GM21576 (cell line): ENCODE data around the gene TMEM131L.
"Not testable (repeated sequence)": the region's sequence is repeated elsewhere in the genome, so short reads cannot be mapped to it uniquely, and the experiment has no call there.

Source experiments
- ATAC-seq: cut with Tn5 transposase; IDR thresholded peaks from one replicate; pipeline ENCODE4 v1.9.1; 2021; ENCODE audit warnings: mild to moderate bottlenecking, moderate library complexity; ENCODE audit not compliant: unreplicated experiment

TMEM131L gene

DNA sequence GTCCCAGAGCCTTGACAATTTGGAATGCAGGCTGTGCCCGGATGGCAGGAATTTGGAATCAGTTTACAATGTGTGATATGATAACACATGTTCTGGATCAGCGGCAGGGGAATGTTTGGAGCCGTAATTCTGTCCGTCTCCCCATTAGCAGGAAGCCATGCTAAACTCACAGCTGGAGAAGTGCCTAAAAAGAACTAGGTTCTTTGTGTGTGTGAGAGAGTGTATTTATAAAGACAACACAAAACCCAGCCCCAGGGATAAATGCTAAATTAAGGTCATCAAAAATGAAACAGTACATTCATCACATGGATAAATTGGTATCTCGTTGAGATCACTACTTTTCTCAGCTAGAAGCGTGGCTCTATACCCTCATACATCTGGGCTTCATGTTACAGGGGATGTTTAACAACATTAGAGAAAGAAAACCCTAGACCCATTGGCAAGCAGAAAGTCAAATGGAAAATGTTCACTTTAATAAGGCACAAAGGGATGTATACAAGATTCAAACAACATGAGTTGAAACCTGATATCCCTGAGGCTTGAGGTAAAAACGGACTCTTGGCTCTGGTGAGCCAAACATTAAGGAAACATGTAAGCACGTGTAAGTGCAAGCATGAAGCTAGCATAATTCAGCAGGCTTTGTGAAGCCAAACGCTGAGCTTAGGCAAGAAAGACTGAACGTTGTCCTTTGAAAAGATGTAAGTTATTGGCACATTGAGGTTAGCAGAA, 18.0 kb upstream of the TMEM131L start:
- ATAC-seq, result no peak

- no peak for ATAC-seq
Measured at GRCh38 chr4:153449338-153449737, 16.8 kb upstream of the TMEM131L start.

DNA sequence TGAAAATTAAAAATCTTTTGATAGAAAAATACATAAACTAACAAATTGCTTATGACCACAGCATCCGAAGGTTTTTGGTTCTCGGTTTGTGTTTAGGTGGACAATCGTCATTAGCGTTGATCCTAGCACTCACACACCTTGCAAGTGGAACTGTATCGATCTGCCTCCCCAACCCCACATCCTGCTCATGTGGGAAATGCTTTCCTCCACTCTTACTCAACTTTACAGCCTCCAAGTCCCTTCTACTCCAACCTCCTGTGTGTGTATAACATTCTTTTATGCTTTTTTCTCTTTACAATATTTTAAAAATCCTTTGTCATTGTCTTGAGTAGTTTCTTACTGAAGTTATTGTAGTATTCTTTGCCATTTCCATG, 15.6 kb upstream of the TMEM131L start:
- ATAC-seq, result peak; percentile 34

GRCh38 chr4:153451145-153451544, 15.0 kb upstream of the TMEM131L start:
- ATAC-seq, result not testable (repeated sequence)

GRCh38 chr4:153451911-153452657, 14.1 kb upstream of the TMEM131L start:
- no peak for ATAC-seq

- no peak for ATAC-seq
Measured at GRCh38 chr4:153452658-153453378, 13.3 kb upstream of the TMEM131L start.

- ATAC-seq, result no peak
Measured at GRCh38 chr4:153453402-153453801, 12.8 kb upstream of the TMEM131L start.

GRCh38 chr4:153458969-153459368, 7.2 kb upstream of the TMEM131L start:
- no peak for ATAC-seq

- not testable (repeated sequence) for ATAC-seq
Measured at GRCh38 chr4:153461549-153461948, 4.6 kb upstream of the TMEM131L start.

- no peak for ATAC-seq
Measured at GRCh38 chr4:153464068-153464467, 2.1 kb upstream of the TMEM131L start.

GRCh38 chr4:153465140-153465539, 1.0 kb upstream of the TMEM131L start:
- no peak for ATAC-seq

DNA sequence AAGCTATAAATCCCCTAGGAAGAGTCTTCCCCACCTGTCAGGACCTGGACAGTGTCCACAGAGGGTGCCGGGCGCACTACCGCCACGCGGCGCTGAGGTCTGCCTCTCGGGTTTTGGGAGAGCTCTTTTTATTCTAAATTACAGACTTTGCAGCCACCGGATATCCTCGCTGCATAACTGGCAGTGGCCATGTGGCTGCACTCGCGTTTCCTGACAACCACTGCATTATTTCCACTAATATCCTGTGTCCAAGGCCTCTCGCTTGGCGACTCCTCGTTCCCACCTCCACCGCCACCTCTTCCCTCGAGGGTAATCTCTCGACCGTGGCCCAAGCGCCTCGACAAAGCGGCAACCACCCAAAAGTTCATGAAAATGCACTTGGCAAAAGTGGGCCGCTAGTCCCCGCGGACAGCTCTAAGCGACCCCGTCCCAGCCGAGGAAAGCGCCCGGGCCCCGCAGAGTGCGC, 512 bp upstream of the TMEM131L start:
- no peak for ATAC-seq

DNA sequence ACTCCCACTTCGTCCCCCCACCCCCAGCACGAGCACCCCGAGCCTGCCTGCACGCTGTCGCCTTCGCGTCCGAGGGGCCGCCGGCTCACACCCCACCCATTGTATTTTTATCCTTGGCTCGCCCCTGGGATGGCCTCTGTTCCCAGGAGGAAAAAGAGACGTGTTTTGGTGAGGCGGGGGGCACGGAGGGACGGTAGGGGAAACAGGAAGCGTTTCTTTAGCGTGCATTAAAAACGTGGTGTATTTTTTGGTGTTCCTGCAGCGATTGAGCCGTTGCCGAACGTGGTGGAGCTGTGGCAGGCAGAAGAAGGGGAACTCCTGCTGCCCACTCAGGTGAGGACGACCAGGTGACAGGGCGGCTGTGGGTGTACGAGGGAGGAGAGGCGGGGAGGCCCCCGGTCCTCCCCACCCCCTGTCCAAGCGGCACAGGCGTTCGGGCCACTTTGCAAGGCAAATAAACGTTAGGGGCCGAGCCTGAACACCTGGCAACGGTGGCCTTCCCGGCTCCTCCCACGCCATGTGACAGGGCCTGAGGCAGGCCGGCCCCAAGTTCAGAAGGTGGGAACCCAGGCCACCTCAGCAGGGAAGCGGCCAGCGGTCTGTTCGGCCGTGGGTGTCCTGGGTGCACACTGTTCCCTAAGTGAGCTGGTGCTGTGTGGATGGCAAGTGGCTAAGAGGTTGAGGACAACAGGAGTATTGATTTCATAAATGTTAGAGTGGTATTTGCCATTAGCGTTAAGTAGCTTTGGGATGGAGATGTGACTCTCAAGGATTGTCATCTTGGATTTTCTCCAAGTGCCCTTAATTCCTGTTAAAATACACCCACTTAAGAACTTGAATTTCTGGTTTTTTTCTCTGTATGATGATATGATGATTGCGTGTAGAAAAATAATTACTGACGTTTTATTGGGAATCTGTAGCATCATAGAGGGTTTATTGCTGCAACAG, 1.1 kb downstream of the TMEM131L start:
- ATAC-seq, result peak; percentile 55

DNA sequence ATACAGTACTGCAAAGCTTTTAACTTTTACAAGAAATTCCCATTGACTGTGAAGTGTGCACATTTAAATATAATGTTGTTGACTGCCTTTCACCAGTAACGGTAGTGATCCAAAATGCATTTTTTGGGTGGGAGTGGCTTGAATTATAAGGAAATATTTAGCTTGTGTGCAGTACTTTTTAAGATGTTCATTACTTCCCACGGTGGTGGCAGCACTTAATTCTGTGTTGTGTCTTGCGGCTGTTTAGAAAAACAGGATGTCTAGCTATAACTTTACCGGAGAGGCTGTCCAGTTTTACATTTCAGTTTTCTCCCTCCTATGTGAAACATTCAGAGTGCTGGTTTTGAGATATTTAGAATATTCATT, 1.7 kb downstream of the TMEM131L start:
- no peak for ATAC-seq

GRCh38 chr4:153468587-153468986, 2.4 kb downstream of the TMEM131L start:
- peak; percentile 14 for ATAC-seq

- no peak for ATAC-seq
Measured at GRCh38 chr4:153469031-153469430, 2.9 kb downstream of the TMEM131L start.

DNA sequence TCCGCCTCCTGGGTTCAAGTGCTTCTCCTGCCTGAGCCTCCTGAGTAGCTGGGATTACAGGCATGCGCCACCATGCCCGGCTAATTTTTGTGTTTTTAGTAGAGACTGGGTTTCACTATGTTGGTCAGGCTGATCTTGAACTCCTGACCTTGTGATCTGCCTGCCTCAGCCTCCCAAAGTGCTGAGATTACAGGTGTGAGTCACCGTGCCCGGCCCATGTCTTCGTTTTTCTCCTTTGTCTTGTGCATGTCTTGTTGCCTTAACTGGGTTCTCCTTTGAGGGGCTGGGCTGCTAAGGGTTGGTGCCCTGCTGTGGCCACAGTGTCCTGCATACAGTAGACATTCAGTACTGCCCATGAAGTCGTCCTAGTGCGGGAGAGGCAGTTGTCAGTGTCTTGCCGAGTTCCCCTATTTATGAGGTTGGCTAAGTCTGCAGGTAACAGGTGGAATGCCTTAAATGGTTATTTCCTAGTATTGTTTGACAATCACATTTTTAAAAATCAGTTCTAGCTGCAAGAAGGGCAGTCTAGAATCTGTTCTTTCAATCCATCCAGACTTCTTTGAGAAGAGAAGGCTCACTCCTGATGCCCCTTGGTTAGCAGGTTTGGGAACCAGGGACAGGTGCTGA, 5.0 kb downstream of the TMEM131L start:
- ATAC-seq, result not testable (repeated sequence)

DNA sequence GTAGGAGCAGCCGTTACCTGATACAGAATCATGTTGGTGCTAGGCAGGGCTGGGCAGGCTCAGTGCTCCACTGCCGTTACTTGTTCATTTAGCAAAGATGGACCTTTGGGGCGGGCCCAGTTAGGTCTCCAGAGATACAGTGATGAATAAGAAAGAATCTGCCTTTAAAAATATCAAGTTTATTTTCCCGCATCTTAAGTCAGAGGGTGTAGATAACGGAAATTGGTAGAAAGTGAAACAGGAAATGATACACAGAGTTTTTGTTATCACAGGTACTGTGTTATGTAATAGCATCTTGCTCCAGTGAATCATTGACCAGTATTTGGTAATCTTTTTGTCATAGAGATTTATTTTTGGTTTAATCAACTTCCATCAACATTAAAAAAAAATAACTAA, 5.5 kb downstream of the TMEM131L start:
- peak; percentile 15 for ATAC-seq

DNA sequence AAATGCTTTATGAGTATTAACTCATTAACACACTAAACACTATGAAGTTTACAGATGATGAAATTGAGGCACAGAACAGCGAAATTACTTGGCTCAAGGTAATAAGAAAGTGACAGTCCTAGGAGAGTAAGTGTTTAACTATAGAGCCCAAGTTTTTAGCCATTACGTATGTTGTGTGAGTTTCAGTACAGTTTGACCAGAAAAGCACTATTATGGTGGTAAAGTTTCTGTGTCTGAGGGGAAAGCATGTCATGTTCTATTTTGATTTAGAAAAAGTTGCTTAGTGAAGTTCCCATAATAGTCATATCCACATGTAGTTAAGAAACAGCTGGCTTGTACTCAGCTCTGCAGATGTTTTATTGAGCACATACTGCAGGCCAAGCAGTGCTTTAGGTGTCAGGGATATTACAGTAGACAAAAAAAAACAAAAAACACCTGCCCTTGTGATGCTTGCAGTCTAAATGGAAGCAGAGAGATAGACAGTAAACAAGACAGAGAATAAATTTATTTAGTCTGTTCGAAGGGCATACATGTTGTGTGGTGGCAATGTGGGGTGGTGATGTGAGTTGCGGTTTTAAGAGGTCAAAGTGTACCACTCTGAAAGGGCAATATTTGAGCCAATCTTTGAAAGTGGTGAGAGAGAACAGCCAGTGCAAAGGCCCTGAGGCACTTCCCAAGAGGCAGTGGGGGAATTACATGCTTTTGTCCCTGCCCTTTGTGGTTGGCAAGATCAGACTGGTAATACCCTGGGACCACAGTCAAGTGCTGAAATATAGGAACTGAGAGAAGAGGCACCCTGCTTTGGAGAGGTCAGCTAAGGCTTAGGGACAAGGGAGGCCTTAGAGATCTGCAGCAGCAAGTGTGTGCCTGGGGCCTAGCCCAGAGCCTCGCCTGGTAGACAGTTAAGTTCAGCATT, 6.2 kb downstream of the TMEM131L start:
- peak; percentile 42 for ATAC-seq
